Aorta (tissue), 5 donors: Measurements from ENCODE around the gene ZNF273. TPM values are rescaled to one million over a fixed set of nuclear protein-coding genes. Genes with fewer than 3 reads are reported as not detected.
"Not testable (repeated sequence)": the region's sequence is repeated elsewhere in the genome, so short reads cannot be mapped to it uniquely, and the experiment has no call there.

Experiments
- ATAC-seq: fragments of 200-7000 bp; cut with Tn5 transposase; one replicate; pipeline ENCODE4 v1.9.1; 2022; ENCODE audit warnings: moderate library complexity; ENCODE audit not compliant: low FRiP score
- DNase-seq, 2 donors: peaks; one replicate each; pipeline ENCODE4 v3.0.0-alpha.2; 2020
- H3K27ac ChIP-seq, 2 donors: one replicate each; pipeline ENCODE4 v1.5.1; 2013; ENCODE audit warnings: low read length in 2 of 2, mild to moderate bottlenecking in 2 of 2, moderate library complexity in 2 of 2, control low read depth in 1 of 2, inconsistent platforms in 1 of 2, low read depth in 1 of 2
- H3K27me3 ChIP-seq, 2 donors: one replicate each; pipeline ENCODE4 v1.6.1; 2013; ENCODE audit warnings: control low read depth in 1 of 2, low read length in 1 of 2, mild to moderate bottlenecking in 1 of 2, moderate library complexity in 1 of 2; ENCODE audit not compliant: insufficient read depth in 2 of 2, control insufficient read depth in 1 of 2
- H3K36me3 ChIP-seq, 2 donors: one replicate each; pipeline ENCODE4 v1.6.1; 2013; ENCODE audit warnings: control low read depth in 1 of 2, low read length in 1 of 2, mild to moderate bottlenecking in 1 of 2; ENCODE audit not compliant: insufficient read depth in 2 of 2, control insufficient read depth in 1 of 2
- H3K4me1 ChIP-seq, 2 donors: one replicate each; pipeline ENCODE4 v1.6.1; 2013; ENCODE audit warnings: low read length in 2 of 2, control low read depth in 1 of 2, mild to moderate bottlenecking in 1 of 2, moderate library complexity in 1 of 2; ENCODE audit not compliant: insufficient read depth in 2 of 2, control insufficient read depth in 1 of 2
- H3K4me3 ChIP-seq, 2 donors: one replicate each; pipeline ENCODE4 v1.5.1; 2013; ENCODE audit warnings: low read length in 2 of 2, control low read depth in 1 of 2, mild to moderate bottlenecking in 1 of 2
- H3K9me3 ChIP-seq: one replicate; pipeline ENCODE4 v1.6.1; 2013; ENCODE audit warnings: mild to moderate bottlenecking, low read length; ENCODE audit not compliant: control insufficient read depth
- WGBS, 2 donors: extraction: QIAGEN DNeasy Blood & Tissue Kit; methylation state at CpG; one replicate each; pipeline ENCODE4 v1.1.7; 2013; 5-methylcytosine and 5-hydroxymethylcytosine counted together
- intact Hi-C, 2 donors: fragments of 100-400 bp; cut with DNase I; formaldehyde crosslinking; loops; one replicate each; pipeline versions ENCODE4 v1.14.2 to v1.15.0; 2022
- long read RNA-seq, 2 donors: library from polyadenylated mRNA; unstranded; transcript quantifications; one replicate each; pipeline ENCODE4 v2.0.0, GENCODE V29; 2020 to 2021
- polyA plus RNA-seq, 2 donors: library from polyadenylated mRNA; stranded (reverse); fragments of 200-250 nt; gene quantifications; one replicate each; pipeline ENCODE4 v1.2.3, GENCODE V29; 2013
- total RNA-seq, 2 donors: library from RNA; stranded (reverse); fragmentation: NEBNext Ultra II Directional; extraction: Animal tissue kit (Norgen Biotek cat#: 25700); gene quantifications; one replicate each; pipeline ENCODE4 v1.2.1, GENCODE V29; 2021
- donor health status: healthy with polysubstance abuse.
- donor health status: Bipolar disorder and iron deficiency.
- donor health status: DM: no; HTN: no; CAD: no.
- donor health status: DM: no; HTN: no; CAD: no.
- donor health status: DM: yes; HTN: yes; CAD: no.

The ZNF273 gene
- 10 to 100 TPM in 1 of 2 donors, 1 to 10 TPM in 1; 4.7 to 15.7 TPM for total RNA-seq
- 1 to 10 TPM; 1.9 to 5.8 TPM for polyA plus RNA-seq
- long read RNA-seq, donor 1, partial matches to known transcripts, result 0 of 1 reads
- long read RNA-seq, donor 1, other reads (novel, unspliced or antisense), result 1 of 1 reads
- long read RNA-seq, donor 2, partial matches to known transcripts, result 2 of 9 reads
- long read RNA-seq, donor 2, other reads (novel, unspliced or antisense), result 5 of 9 reads

DNA sequence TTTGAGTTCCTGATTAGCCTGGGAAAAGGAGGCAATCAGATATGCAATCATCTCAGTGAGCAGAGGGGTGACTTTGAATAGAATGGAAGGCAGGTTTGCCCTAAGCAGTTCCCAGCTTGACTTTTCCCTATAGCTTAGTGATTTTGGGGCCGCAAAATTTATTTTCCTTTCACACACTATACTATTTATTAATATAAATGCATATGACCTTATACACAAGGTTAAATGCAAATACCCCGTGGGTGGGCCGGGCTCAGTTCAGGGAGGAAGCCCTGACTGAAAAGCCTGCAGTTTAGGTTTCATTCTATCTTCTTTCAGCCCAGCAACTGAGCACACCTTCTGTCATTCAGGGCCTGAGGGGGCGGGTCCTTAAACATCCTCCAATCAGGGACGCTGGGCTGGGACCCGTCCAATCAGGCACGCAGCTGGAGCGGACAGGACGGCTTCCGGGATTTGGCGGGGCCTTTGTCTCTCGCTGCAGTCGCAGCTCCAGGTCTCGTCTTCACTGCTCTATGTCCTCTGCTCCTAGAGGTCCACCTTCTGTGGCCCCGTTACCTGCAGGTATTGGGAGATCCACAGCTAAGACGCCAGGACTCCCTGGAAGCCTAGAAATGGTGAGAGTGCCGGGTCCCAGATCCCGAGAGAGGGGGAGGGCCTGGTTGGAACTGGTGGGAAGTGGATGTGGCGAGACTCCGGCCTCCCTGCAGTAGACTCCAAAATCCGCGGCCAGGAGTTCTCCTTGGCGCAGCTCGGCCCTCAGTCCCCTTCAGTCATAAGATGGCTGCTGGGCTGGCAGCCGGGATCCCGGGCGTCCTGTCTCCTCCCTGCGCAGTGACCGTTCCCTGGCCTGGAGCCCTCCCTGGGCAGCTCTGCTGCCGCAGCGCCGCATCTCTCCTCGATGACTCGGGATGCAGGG is at the start of gene ZNF273:
Gene ZNF273 (plus strand): TSS at position 468 of the 916 bp plus-strand sequence. CDS start 45 bp downstream, at position 513.
- WGBS, 2 donors, result 0 to 1% methylated on average over 33 to 34 of the region's 34 CpGs
- peak within 1 kb of the TSS; percentile 70 to 87 for H3K4me3 ChIP-seq
- peak; percentile 96 for ATAC-seq
- intact Hi-C loops, result loop anchor here in 1 of 2 donors (10.0 kb wide), 1 partner anchor 238 kb away; the partner anchor contains the start of gene ZNF107
- H3K36me3 ChIP-seq, result no peaks in the 10 kb centered on the region
- peak; percentile 96 to 97 for DNase-seq
- H3K27ac ChIP-seq, result peak within 1 kb of the TSS; percentile 2 to 72
- H3K9me3 ChIP-seq, result no peaks in the 10 kb centered on the region
- no peaks in the 10 kb centered on the region for H3K27me3 ChIP-seq
- no peaks in the 10 kb centered on the region for H3K4me1 ChIP-seq

GRCh38 chr7:64853679-64854078 is 49.4 kb upstream of the ZNF273 start:
- intact Hi-C loops, result no loop called here
- no peak for ATAC-seq
- no peaks in the 10 kb centered on the region for H3K27me3 ChIP-seq

DNA sequence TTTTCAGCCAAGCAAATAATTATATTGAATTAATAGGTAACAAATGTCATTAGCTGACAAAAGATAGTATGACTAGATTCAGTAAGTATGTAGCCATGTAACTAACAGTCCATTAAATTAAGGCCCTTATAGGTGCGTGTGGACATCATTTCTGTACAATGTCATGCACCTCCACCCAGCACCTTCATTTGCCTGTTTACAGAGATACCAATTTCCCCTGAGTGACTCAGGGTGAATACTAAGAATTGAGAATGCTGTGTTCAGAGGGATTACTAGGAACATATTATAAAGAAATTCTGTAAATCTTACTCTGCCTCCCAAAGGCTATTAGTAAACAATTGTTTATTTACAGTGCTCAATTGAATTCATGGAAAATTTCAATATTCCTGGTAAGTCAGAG is 48.1 kb upstream of the ZNF273 start:
- no peak for ATAC-seq
- Histone ChIP-seq H3K36me3 (no peaks in the 10 kb centered on the region), H3K27ac (no peak overlapping the region), H3K27me3 (no peaks in the 10 kb centered on the region), H3K9me3 (no peaks in the 10 kb centered on the region), H3K4me1 (no peaks in the 10 kb centered on the region), H3K4me3 (no peak overlapping the region)
- WGBS, 2 donors, result 93 to 94% methylated on average over 1 of the region's 1 CpG
- DNase-seq, result no peak
- intact Hi-C loops, result no loop called here

More at GRCh38 chr7:64853679-64854078, 49.4 kb upstream of the ZNF273 start:
- no peak overlapping the region for H3K27ac ChIP-seq
- DNase-seq, result no peak
- WGBS, 2 donors, result 82 to 84% methylated on average over 4 of the region's 4 CpGs
- no peaks in the 10 kb centered on the region for H3K4me1 ChIP-seq
- no peak overlapping the region for H3K4me3 ChIP-seq
- no peaks in the 10 kb centered on the region for H3K9me3 ChIP-seq
- H3K36me3 ChIP-seq, result no peaks in the 10 kb centered on the region

DNA sequence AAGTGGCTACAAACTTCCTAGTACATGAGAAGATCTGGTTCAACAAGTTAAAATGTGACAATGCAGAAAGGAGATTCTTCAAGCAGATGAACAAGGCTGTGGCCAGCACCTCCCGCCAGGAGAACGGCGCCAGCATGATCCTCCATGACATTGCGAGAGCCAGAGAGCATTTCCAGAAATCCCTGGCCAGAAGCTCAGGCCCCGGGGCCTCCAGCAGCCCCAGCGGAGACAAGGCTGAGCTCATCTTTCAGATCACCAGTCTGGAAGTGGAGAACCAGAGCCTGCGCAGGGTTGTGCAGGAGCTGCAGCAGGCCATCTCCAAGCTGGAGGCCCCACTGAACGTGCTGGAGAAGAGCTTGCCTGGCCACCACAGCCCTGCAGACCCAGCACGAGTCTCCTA is 40.1 kb upstream of the ZNF273 start:
- DNase-seq (no peak), ATAC-seq (peak; percentile 41)
- Histone ChIP-seq H3K4me3 (no peak overlapping the region), H3K9me3 (no peaks in the 10 kb centered on the region), H3K27ac (no peak overlapping the region), H3K27me3 (no peaks in the 10 kb centered on the region), H3K4me1 (no peaks in the 10 kb centered on the region), H3K36me3 (no peaks in the 10 kb centered on the region)
- WGBS, 2 donors, result 88 to 95% methylated on average over 9 of the region's 9 CpGs
- intact Hi-C loops, result no loop called here

GRCh38 chr7:64863530-64863929 is 39.5 kb upstream of the ZNF273 start:
- DNase-seq, intact Hi-C loops, ATAC-seq, H3K9me3 ChIP-seq, H3K4me3 ChIP-seq, H3K36me3 ChIP-seq, H3K27ac ChIP-seq, H3K4me1 ChIP-seq, H3K27me3 ChIP-seq: not testable (repeated sequence)
- WGBS, 2 donors, result 93 to 95% methylated on average over 3 of the region's 3 CpGs

DNA sequence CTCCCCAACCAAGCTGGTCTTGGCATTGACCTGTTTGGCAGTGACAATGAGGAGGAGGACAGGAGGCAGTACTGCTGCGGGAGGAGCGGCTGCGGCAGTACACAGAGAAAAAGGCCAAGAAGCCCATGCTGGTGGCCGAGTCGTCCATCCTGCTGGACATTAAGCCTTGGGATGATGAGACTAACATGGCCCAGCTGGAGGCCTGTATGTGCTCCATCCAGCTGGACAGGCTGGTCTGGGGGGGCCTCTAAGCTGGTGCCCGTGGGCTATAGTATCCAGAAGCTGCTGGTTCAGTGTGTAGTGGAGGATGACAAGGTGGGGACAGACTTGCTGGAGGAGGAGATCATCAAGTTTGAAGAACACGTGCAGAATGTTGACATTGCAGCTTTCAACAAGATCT is 39.1 kb upstream of the ZNF273 start:
- Histone ChIP-seq H3K27ac (no peak overlapping the region), H3K27me3 (no peaks in the 10 kb centered on the region), H3K4me1 (no peaks in the 10 kb centered on the region), H3K36me3 (no peaks in the 10 kb centered on the region), H3K9me3 (no peaks in the 10 kb centered on the region), H3K4me3 (no peak overlapping the region)
- WGBS, 2 donors, result 84 to 87% methylated on average over 7 of the region's 7 CpGs
- ATAC-seq (no peak), DNase-seq (no peak)
- intact Hi-C loops, result no loop called here

GRCh38 chr7:64867863-64868440 is 35.1 kb upstream of the ZNF273 start:
- ATAC-seq, result no peak
- no peaks in the 10 kb centered on the region for H3K4me1 ChIP-seq
- 89 to 92% methylated on average over 18 of the region's 18 CpGs for WGBS, 2 donors
- intact Hi-C loops, result no loop called here
- H3K9me3 ChIP-seq, result no peaks in the 10 kb centered on the region
- H3K27ac ChIP-seq, result no peak overlapping the region
- no peak overlapping the region for H3K4me3 ChIP-seq
- H3K36me3 ChIP-seq, result no peaks in the 10 kb centered on the region
- DNase-seq, result peak in 1 of 2 donors; percentile 65
- H3K27me3 ChIP-seq, result no peaks in the 10 kb centered on the region

DNA sequence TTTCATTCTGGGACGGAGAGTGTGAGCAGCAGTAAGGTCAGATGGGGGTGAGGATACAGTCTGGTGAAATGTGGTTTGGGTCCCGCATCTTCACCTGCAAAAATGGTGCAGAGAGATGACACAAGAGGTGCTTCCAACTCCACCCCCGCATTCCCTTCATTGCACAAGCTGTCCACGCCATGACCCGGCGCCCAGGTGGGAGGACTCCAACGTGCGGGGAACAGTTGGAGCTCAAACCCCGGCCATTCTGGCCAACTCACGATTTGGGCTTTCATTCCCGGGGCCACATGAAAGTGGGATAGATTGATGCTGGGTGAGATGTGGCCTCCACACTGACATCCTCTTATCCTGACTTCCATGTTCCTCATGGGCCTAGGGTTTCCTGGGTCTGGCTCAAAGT is 34.6 kb upstream of the ZNF273 start:
- no peaks in the 10 kb centered on the region for H3K4me1 ChIP-seq
- H3K9me3 ChIP-seq, result no peaks in the 10 kb centered on the region
- peak in 1 of 2 donors; percentile 47 for DNase-seq
- no peak overlapping the region for H3K27ac ChIP-seq
- no peak for ATAC-seq
- H3K36me3 ChIP-seq, result no peaks in the 10 kb centered on the region
- no peaks in the 10 kb centered on the region for H3K27me3 ChIP-seq
- WGBS, 2 donors, result 92% methylated on average over 11 of the region's 11 CpGs
- no peak overlapping the region for H3K4me3 ChIP-seq
- intact Hi-C loops, result no loop called here
